RWPE2 (cell line): ENCODE measurements around the gene CCDC171.

Experiments
- ATAC-seq: fragments of 200-7000 bp; cut with Tn5 transposase; 3 replicates; pipeline ENCODE4 v1.9.1; 2021; ENCODE audit warnings: low read depth
- DNase-seq: peaks from one replicate; pipeline ENCODE4 v3.0.0-alpha.2; 2020; ENCODE audit warnings: low spot score
- H3K27ac ChIP-seq: fragments of 450-650 bp; 2 replicates; pipeline ENCODE4 v1.5.1; 2017; ENCODE audit warnings: mild to moderate bottlenecking; ENCODE audit not compliant: poor library complexity, severe bottlenecking
- H3K27me3 ChIP-seq: fragments of 250-450 bp; sonication (Bioruptor Pico); 2 replicates; pipeline ENCODE4 v1.5.1; 2021; ENCODE audit warnings: mild to moderate bottlenecking, moderate library complexity; ENCODE audit not compliant: insufficient read depth, poor library complexity, severe bottlenecking
- H3K36me3 ChIP-seq: fragments of 250-450 bp; sonication (Bioruptor Pico); 2 replicates; pipeline ENCODE4 v1.5.1; 2020; ENCODE audit warnings: low read depth, mild to moderate bottlenecking, moderate library complexity
- H3K4me1 ChIP-seq: fragments of 250-450 bp; sonication (Bioruptor Pico); 2 replicates; pipeline ENCODE4 v1.5.1; 2021; ENCODE audit warnings: mild to moderate bottlenecking, moderate library complexity; ENCODE audit not compliant: insufficient read depth, poor library complexity, severe bottlenecking
- H3K4me3 ChIP-seq: fragments of 250-450 bp; sonication (Bioruptor Pico); 2 replicates; pipeline ENCODE4 v1.5.1; 2021; ENCODE audit warnings: mild to moderate bottlenecking, moderate library complexity; ENCODE audit not compliant: severe bottlenecking
- H3K9me3 ChIP-seq: fragments of 250-450 bp; sonication (Bioruptor Pico); 2 replicates; pipeline ENCODE4 v1.5.1; 2021; ENCODE audit warnings: mild to moderate bottlenecking, moderate library complexity; ENCODE audit not compliant: severe bottlenecking
- TF ChIP-seq, protein P1 (sequence below): fragments of 450-650 bp; IDR thresholded peaks from one replicate; pipeline ENCODE4 v1.5.1; 2017; ENCODE audit warnings: mild to moderate bottlenecking, moderate library complexity; ENCODE audit not compliant: poor library complexity, severe bottlenecking

The CCDC171 gene

GRCh38 chr9:15967068-15967467 lies 414.2 kb downstream of the CCDC171 start:
- H3K36me3 ChIP-seq, result no peaks in the 10 kb centered on the region
- no peak for DNase-seq
- no peak for ATAC-seq
- H3K27me3 ChIP-seq, result no peaks in the 10 kb centered on the region
- H3K4me1 ChIP-seq, result no peaks in the 10 kb centered on the region
- H3K27ac ChIP-seq, result no peak overlapping the region
- no peaks in the 10 kb centered on the region for H3K9me3 ChIP-seq
- no peak overlapping the region for H3K4me3 ChIP-seq
- TF ChIP-seq, protein P1, sequence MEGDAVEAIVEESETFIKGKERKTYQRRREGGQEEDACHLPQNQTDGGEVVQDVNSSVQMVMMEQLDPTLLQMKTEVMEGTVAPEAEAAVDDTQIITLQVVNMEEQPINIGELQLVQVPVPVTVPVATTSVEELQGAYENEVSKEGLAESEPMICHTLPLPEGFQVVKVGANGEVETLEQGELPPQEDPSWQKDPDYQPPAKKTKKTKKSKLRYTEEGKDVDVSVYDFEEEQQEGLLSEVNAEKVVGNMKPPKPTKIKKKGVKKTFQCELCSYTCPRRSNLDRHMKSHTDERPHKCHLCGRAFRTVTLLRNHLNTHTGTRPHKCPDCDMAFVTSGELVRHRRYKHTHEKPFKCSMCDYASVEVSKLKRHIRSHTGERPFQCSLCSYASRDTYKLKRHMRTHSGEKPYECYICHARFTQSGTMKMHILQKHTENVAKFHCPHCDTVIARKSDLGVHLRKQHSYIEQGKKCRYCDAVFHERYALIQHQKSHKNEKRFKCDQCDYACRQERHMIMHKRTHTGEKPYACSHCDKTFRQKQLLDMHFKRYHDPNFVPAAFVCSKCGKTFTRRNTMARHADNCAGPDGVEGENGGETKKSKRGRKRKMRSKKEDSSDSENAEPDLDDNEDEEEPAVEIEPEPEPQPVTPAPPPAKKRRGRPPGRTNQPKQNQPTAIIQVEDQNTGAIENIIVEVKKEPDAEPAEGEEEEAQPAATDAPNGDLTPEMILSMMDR, result no peak

DNA sequence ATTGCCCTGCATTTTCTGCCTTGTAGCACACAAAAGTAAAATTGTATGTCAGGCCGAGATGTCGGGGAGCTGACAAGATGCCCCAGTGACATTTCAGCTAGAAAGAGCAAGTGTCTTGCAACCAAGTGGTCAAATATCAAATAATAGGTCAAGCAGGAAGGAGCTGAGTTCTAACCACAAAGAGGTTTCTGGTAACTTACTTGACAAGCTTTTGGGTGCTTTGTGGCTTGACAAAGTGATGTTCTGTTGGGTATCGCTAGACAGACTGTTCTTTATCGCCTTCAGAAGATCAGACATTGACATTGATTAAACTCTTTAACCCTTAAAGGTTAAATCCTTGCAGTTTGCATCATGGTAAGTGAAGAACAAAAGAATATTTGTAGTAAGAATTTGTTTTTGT lies 419.9 kb downstream of the CCDC171 start:
- no peak for ATAC-seq
- Histone ChIP-seq H3K27ac (no peak overlapping the region), H3K4me1 (no peaks in the 10 kb centered on the region), H3K4me3 (no peak overlapping the region), H3K9me3 (no peaks in the 10 kb centered on the region), H3K27me3 (no peaks in the 10 kb centered on the region), H3K36me3 (no peaks in the 10 kb centered on the region)
- TF ChIP-seq, protein P1, result no peak
- no peak for DNase-seq

- no peaks in the 10 kb centered on the region for H3K36me3 ChIP-seq
- TF ChIP-seq, protein P1, result no peak
- H3K27ac ChIP-seq, result no peak overlapping the region
These were observed 422.4 kb downstream of the CCDC171 start for GRCh38 chr9:15975101-15975778.

DNA sequence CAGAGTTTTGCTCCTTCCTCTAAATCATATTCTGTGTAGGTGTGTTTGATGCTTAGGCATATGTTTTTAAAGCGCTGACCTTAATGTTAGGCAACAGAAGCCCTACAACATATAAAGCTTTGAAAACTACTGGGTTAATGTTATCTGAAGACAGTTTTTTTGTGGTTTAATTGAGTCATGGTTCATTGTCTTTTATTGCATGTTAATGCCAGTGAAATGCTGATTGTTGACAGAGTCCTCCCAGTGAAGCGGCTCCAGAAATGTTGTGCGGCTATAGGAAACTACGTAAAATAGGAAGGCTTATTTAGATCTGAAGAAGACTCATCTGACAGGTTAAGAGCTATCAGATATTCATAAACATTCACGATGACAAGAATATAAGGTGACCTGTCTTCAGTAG lies 424.6 kb downstream of the CCDC171 start:
- ATAC-seq, result no peak
- Histone ChIP-seq H3K27ac (no peak overlapping the region), H3K36me3 (no peaks in the 10 kb centered on the region), H3K9me3 (no peaks in the 10 kb centered on the region), H3K4me3 (no peak overlapping the region), H3K4me1 (no peaks in the 10 kb centered on the region), H3K27me3 (no peaks in the 10 kb centered on the region)
- no peak for DNase-seq
- TF ChIP-seq, protein P1, result no peak

More at GRCh38 chr9:15975101-15975778, 422.4 kb downstream of the CCDC171 start:
- no peaks in the 10 kb centered on the region for H3K9me3 ChIP-seq
- no peaks in the 10 kb centered on the region for H3K4me1 ChIP-seq
- H3K4me3 ChIP-seq, result no peak overlapping the region
- DNase-seq, result no peak
- H3K27me3 ChIP-seq, result no peaks in the 10 kb centered on the region
- ATAC-seq, result no peak

- H3K36me3 ChIP-seq, result no peaks in the 10 kb centered on the region
- no peak for ATAC-seq
- no peak for DNase-seq
- H3K4me1 ChIP-seq, result no peaks in the 10 kb centered on the region
- no peaks in the 10 kb centered on the region for H3K9me3 ChIP-seq
- no peak overlapping the region for H3K4me3 ChIP-seq
- H3K27me3 ChIP-seq, result no peaks in the 10 kb centered on the region
- TF ChIP-seq, protein P1, result no peak
- H3K27ac ChIP-seq, result no peak overlapping the region
These were observed 429.3 kb downstream of the CCDC171 start for GRCh38 chr9:15982182-15982581.
